GM12801 (cell line): ENCODE results near the gene NPTX1.

Source experiments
- TF ChIP-seq, protein P1 (sequence below): IDR thresholded peaks from one replicate; pipeline ENCODE4 v1.5.1; 2011; ENCODE audit warnings: control low read depth; ENCODE audit not compliant: insufficient read length; ENCODE audit errors: extremely low read depth

The NPTX1 gene

DNA sequence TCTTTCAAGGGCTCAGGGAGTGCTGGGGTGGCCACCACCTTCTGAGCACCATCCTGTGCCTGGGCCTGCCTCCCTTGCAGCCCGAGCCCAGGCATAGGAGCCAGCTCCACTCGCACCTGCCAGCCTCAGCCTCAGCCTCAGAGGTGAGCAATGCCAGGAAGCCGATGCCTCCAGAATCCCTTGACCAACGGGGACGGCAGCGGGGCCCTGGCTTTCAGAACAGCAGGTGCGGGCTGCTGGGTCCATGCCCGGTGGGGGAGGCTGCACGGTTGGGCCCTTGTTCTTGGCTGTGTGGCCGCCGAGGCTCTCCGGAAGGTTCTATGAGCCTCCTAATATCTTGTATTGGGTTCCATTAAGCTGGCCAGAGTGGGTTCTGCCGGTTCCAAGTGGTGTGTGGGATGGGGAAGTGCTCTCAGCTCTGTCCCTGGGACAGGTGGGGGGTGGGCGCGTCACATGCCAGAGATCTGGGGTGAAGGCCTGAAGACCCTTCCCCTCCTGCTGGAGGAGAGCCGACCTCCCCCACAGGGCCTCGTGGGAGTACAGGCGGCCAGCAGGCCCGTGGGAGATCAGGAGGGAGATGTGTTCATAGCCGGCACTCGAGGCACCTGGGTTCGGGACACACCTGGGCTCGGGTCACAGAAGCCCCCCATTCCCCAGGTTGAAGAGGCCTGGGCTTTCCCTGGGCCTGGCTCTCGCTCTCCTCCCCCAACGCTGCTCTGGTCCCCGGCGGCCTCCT is 27.0 kb downstream of the NPTX1 start:
- TF ChIP-seq, protein P1, sequence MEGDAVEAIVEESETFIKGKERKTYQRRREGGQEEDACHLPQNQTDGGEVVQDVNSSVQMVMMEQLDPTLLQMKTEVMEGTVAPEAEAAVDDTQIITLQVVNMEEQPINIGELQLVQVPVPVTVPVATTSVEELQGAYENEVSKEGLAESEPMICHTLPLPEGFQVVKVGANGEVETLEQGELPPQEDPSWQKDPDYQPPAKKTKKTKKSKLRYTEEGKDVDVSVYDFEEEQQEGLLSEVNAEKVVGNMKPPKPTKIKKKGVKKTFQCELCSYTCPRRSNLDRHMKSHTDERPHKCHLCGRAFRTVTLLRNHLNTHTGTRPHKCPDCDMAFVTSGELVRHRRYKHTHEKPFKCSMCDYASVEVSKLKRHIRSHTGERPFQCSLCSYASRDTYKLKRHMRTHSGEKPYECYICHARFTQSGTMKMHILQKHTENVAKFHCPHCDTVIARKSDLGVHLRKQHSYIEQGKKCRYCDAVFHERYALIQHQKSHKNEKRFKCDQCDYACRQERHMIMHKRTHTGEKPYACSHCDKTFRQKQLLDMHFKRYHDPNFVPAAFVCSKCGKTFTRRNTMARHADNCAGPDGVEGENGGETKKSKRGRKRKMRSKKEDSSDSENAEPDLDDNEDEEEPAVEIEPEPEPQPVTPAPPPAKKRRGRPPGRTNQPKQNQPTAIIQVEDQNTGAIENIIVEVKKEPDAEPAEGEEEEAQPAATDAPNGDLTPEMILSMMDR: no peak

DNA sequence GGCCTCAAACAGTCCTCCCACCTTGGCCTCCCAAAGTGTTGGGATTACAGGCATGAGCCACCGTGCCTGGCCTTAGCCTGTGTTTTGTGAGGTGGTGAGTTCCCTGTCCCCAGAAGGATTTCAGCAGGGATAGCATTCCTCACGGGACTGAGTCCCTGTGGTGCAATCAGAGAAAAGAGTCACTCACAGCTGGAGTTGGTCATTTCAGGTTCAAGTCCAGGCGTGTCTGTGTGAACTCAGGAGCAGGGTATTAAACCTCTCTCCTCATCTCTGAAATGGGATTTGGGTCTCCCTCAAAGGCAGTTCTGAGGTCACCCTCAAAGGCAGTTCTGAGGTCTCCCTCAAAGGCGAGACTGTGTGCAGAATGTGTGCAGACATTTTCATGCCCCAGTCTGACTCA is 28.6 kb downstream of the NPTX1 start:
- TF ChIP-seq, protein P1: no peak

DNA sequence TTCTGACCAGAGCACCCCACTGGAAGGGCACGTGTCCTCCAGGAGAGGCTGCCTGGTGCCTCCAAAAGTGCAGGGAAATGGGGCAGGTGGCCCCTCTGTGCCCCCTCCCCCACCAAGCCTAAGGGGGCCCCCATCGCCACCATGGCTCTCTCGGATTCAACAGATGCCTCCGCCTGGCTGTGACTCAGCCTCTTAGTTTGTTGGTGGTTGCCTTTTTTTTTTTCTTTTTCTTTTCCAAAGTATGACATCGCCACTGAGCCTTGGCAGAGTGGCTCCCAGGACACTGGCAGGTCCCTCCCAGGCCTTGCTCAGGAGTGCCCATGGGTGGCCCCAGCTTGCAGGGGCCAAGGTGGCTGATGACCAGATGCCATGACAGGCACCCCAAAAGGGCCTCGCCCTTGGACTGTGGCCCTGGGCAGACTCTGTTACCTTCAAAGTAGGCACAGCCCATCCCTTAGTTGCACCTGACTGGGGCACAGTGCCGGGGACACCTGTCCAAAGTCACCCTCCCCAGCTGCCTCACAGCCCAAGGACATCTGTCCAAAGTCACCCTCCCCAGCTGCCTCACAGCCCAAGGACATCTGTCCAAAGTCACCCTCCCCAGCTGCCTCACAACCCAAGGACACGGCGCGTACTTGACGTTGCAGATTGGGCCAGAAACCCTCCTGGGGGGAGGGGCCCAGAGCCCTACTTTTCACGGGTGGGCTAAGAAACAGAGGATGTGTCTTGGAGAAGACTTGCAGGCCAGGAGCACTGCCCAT is 29.6 kb downstream of the NPTX1 start:
- TF ChIP-seq, protein P1: no peak

GRCh38 chr17:80445726-80446110 is 30.7 kb downstream of the NPTX1 start:
- TF ChIP-seq, protein P1: no peak

DNA sequence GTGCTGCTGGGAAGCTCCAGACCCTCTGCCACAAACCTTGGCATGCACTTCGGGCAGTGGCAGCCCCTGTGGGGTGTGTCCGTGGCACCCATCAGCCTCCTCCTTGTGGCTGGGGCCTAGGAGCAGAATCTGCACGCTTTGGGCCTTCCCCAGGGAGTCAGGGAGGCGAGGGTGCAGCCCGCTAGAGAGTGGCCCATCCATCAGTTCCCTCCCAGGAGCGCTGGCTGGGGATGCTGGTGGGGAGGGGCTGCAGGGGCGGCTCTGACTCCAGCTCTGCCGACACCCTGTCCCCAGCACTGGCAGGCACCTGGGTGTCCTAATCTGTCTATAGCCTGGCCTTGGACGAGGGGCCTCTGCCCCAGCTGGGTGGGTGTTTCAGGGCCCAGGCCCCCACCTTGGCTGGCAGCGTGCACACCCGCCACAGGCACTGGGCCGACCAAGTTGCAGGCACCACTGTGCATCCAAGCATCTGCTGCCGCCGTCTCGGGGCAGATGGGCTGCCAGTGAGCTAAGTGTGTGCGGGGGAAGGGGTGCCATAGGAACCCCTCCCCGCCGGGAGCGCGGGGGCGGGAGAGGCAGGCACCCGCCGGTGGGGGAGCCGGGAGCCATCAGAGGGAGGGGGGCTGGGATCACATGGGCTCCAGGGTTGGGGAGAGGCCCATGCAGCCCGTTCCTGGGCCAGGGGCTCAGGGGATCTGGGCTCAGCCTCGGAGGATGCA is 31.2 kb downstream of the NPTX1 start:
- TF ChIP-seq, protein P1: no peak

DNA sequence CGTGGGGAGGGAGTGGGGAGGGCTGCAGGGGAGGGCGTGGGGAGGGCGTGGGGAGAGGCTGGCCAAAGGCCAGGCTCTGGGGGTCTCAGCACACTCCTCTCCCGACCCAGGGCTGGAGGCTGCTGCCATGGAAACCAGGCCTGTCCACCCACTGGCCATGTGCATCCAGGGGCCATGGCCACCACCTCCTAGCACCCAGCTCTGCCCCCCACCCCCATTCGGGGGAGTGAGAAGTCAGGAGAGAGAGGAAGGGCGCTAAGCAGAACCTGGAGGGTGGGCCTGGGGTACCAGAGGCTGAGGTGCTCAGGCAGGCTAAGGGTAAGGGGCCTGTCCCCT is 31.8 kb downstream of the NPTX1 start:
- TF ChIP-seq, protein P1: no peak

- TF ChIP-seq, protein P1: no peak
Measured at GRCh38 chr17:80443916-80444643, 32.3 kb downstream of the NPTX1 start.
